ENCODE data around the gene ACADVL. TPM values are rescaled to one million over a fixed set of nuclear protein-coding genes. Genes with fewer than 3 reads are reported as not detected.
A peak's percentile ranks its signal among the peaks of the same experiment; 100 is the strongest.

Gene ACADVL
- total RNA-seq, 4 donors from 2014 or later, result 250 to 662 (median 544) TPM

DNA sequence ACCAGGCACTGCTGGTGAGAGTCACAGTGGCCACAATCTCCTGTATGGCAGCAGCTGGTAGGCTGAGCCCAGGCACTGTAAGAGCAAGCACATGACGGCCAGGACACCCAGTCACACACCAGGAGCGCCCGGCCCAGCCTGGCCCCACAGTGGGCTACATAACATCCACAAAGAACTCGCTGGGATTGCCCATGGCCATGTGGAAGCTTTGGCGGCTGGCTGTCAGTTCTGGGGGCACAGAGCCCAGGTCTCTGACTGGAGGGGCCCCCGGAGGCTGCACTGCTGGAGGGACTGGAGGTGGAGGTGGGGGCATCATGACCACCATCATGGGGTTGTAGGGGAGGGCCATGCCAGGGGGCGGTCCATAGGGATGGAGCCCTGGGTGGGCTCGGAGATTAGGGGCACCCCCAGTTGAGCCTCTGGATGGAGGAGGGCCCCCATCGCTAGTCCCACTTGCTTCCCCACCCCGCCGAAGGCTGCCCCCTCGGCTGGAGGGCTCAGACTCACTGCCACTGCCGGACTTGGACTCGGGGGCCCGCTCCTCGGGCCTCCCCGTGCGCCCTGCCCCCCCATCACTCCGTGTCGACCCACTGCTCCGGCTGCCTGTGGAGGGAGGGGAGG is 6.1 kb downstream of the ACADVL start:
- H3K4me3 ChIP-seq, result no peak overlapping the region
- H3K36me3 ChIP-seq, result peaks cover 45 to 100% (median 96%) of the 10 kb centered on the region in 4 donors
- 64% methylated on average over 12 of the region's 21 CpGs for WGBS
- TF ChIP-seq POLR2A (IDR thresholded peaks at IDR 0.05; ENCODE audit: low read depth) (no peak), POLR2AphosphoS5 (IDR thresholded peaks at IDR 0.05) (no peak), EP300 (IDR thresholded peaks at IDR 0.05) (no peak)
- TF ChIP-seq, protein P1, sequence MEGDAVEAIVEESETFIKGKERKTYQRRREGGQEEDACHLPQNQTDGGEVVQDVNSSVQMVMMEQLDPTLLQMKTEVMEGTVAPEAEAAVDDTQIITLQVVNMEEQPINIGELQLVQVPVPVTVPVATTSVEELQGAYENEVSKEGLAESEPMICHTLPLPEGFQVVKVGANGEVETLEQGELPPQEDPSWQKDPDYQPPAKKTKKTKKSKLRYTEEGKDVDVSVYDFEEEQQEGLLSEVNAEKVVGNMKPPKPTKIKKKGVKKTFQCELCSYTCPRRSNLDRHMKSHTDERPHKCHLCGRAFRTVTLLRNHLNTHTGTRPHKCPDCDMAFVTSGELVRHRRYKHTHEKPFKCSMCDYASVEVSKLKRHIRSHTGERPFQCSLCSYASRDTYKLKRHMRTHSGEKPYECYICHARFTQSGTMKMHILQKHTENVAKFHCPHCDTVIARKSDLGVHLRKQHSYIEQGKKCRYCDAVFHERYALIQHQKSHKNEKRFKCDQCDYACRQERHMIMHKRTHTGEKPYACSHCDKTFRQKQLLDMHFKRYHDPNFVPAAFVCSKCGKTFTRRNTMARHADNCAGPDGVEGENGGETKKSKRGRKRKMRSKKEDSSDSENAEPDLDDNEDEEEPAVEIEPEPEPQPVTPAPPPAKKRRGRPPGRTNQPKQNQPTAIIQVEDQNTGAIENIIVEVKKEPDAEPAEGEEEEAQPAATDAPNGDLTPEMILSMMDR (IDR thresholded peaks at IDR 0.05), result no peak
- no peak for DNase-seq (ENCODE audit: extremely low spot score)
- H3K4me1 ChIP-seq, result peaks cover 26 to 38% (median 33%) of the 10 kb centered on the region in 4 donors
- intact Hi-C loops (cut with DNase I), result no loop called here
- H3K27me3 ChIP-seq, result no peaks in the 10 kb centered on the region
- peak overlapping the region; percentile 49 to 63 (median 56) for H3K27ac ChIP-seq (replicated peaks in 1 of 4)
- H3K9me3 ChIP-seq, result no peaks in the 10 kb centered on the region

DNA sequence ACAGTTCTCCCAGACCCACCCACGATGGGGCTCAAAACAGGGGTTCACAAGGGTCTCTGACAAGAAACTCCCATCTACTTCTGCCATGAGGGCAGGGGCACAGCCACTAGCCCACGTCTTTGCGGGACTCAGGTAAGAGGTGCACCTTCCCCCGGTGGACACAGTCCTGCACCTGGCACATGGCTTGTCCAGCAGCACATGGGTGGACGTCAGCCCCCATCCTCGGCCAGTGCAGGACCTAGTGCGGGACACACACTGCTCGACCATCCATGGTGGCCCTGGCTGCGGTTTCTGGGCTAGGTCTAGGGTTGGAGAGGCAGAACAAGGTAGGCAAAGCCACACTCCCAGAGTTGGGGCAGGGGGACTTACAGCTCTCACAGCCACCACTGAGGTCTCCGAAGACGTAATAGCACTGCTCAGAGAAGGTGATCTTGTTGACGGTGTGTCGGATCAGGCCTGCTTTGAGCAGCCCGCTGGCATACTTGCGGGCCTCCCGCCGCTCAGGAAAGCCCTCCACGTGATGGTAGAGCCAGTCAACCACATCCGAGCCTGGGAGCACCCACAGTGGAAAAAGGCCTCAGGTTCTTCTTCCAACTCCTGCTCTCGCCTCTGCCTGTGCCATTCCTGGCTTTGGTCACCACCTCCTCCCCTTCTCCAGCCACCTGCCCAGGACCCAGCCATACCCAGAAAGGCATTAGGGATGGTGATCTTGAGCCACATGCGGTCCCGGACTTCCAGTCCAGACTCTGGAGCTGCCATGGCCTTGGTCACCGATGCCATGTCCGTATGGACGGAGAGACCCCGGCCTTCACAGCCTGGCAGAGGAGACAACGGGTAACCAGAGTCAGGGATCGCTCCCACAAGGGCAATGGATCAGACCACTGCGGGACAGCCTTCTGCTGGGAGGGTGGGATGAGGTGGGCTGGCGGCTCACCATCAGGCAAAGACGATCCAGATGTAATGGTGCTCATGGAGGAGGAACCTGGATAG is 7.3 kb downstream of the ACADVL start:
- H3K27me3 ChIP-seq, result no peaks in the 10 kb centered on the region
- peaks cover 45 to 89% (median 86%) of the 10 kb centered on the region in 4 donors for H3K36me3 ChIP-seq
- peak overlapping the region in 3 of 4 donors; percentile 34 to 63 (median 35) for H3K27ac ChIP-seq (replicated peaks in 1 of 4)
- H3K9me3 ChIP-seq, result no peaks in the 10 kb centered on the region
- H3K4me3 ChIP-seq, result no peak overlapping the region
- TF ChIP-seq POLR2AphosphoS5 (IDR thresholded peaks at IDR 0.05), result no peak
- DNase-seq (ENCODE audit: extremely low spot score), result no peak
- 86% methylated on average over 22 of the region's 31 CpGs for WGBS
- H3K4me1 ChIP-seq, result peaks cover 14 to 38% (median 33%) of the 10 kb centered on the region in 4 donors
- intact Hi-C loops (cut with DNase I), result no loop called here

DNA sequence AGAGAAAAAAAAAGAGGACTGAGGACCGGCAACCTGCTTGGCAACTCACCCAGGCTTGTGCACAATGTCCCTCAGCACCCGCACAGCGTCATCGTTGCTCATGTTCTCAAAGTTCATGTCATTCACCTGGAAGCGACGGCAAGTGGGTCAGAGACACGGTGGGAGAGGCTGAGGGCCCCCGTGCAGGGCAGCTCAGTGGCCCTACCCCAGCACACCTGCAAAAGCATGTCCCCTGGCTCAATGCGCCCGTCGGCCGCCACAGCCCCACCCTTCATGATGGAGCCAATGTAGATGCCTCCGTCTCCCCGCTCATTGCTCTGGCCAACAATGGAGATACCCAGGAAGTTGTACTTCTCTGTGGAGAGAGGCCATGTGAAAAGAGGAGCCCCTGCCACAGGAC is 9.2 kb downstream of the ACADVL start:
- TF ChIP-seq EP300 (IDR thresholded peaks at IDR 0.05), result no peak
- Histone ChIP-seq H3K9me3 (no peaks in the 10 kb centered on the region), H3K36me3 (peaks cover 29 to 70% (median 67%) of the 10 kb centered on the region in 4 donors), H3K4me3 (no peak overlapping the region), H3K27me3 (no peaks in the 10 kb centered on the region), H3K4me1 (peaks cover 14 to 52% (median 45%) of the 10 kb centered on the region in 4 donors), H3K27ac (replicated peaks in 1 of 4) (peak overlapping the region in 1 of 4 donors; percentile 34)
- intact Hi-C loops (cut with DNase I), result no loop called here
- WGBS, result 90% methylated on average over 8 of the region's 14 CpGs
- DNase-seq (ENCODE audit: extremely low spot score), result no peak

DNA sequence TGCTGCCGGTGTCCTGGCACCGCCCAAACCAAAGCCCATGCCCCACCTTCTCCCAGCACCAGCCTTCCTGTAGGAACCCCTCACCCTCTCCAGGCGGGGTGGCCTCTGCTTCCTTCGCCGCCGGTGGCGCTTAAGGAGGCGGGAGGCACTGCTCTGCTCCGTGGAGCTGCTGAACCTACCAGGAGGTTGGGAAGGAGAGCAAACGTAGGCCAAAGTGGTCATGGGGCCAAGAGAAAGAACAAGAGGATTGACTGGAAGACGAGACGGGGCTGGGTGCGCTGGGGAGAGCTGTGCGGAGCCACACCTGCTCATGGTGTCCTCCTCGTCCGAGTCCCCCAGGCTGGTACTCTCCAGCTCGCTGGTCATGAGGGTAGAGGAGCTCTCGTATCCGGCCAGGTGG is 9.8 kb downstream of the ACADVL start:
- H3K9me3 ChIP-seq, result no peaks in the 10 kb centered on the region
- H3K4me1 ChIP-seq, result peaks cover 12 to 48% (median 44%) of the 10 kb centered on the region in 4 donors
- 89% methylated on average over 17 of the region's 19 CpGs for WGBS
- TF ChIP-seq, protein P1 (IDR thresholded peaks at IDR 0.05), result no peak
- no peak for TF ChIP-seq POLR2AphosphoS5 (IDR thresholded peaks at IDR 0.05)
- no peak for TF ChIP-seq POLR2A (IDR thresholded peaks at IDR 0.05; ENCODE audit: low read depth)
- no peak for TF ChIP-seq EP300 (IDR thresholded peaks at IDR 0.05)
- H3K27ac ChIP-seq (replicated peaks in 1 of 4), result no peak overlapping the region
- intact Hi-C loops (cut with DNase I), result no loop called here
- H3K4me3 ChIP-seq, result no peak overlapping the region
- H3K27me3 ChIP-seq, result no peaks in the 10 kb centered on the region
- peaks cover 23 to 64% (median 62%) of the 10 kb centered on the region in 4 donors for H3K36me3 ChIP-seq
- no peak for DNase-seq (ENCODE audit: extremely low spot score)

DNA sequence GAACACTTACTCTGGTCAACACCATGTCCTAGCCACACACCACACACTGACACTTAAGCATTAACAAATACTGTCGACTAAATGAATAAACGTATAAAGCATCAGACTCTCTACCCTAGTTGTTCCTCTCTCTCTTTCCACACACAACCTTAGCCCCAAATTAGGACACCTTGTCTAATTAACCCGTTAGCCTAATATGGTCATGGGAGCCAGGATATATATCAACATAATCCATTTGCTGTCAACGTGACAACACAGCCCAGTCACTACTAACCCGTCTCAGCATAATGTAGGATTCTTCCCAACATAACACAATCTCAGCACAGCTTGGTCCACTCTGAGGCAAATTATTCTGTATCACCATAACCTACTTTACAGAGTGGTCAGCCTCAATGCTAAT is 12.4 kb downstream of the ACADVL start:
- WGBS, result 63% methylated on average over 5 of the region's 5 CpGs
- Histone ChIP-seq H3K4me1 (peaks cover 19 to 70% (median 61%) of the 10 kb centered on the region in 4 donors), H3K27me3 (no peaks in the 10 kb centered on the region), H3K4me3 (no peak overlapping the region), H3K36me3 (peaks cover 19 to 57% (median 55%) of the 10 kb centered on the region in 4 donors), H3K9me3 (no peaks in the 10 kb centered on the region), H3K27ac (replicated peaks in 1 of 4) (no peak overlapping the region)
- intact Hi-C loops (cut with DNase I), result no loop called here
- TF ChIP-seq EP300 (IDR thresholded peaks at IDR 0.05) (no peak), POLR2A (IDR thresholded peaks at IDR 0.05; ENCODE audit: low read depth) (no peak), POLR2AphosphoS5 (IDR thresholded peaks at IDR 0.05) (no peak)
- TF ChIP-seq, protein P1 (IDR thresholded peaks at IDR 0.05), result no peak
- no peak for DNase-seq (ENCODE audit: extremely low spot score)

Data from esophagus muscularis mucosa (tissue), 4 donors.